Measurements from ENCODE around the gene ZNF92. TPM values are rescaled to one million over a fixed set of nuclear protein-coding genes. Genes with fewer than 3 reads are reported as not detected.
A peak's percentile ranks its signal among the peaks of the same experiment; 100 is the strongest.

Gene ZNF92
- total and polyA plus RNA-seq, 2 of the 4 experiments (the other 2 are of a cell fraction), result 2.4 to 6.1 TPM

GRCh38 chr7:65379318-65379717, 5.7 kb downstream of the ZNF92 start:
- peaks cover 18 to 39% of the 10 kb centered on the region in 2 experiments; a peak in 3 of 4 replicates for H3K79me1 ChIP-seq (ENCODE audit: low read depth in 1 of 2, low read length in 2 of 2)
- H3K18ac ChIP-seq (ENCODE audit: low read depth, low read length), result no peak overlapping the region
- BruUV-seq (replicated peaks), result no TSS peak
- intact Hi-C loops (cut with micrococcal nuclease) (no loop called here), in situ Hi-C loops (cut with MboI; ENCODE audit: low sequenced_read_pairs) (no loop called here), dilution Hi-C loops (cut with HindIII; ENCODE audit: low sequenced_read_pairs, unreplicated experiment) (no loop called here)
- no peak overlapping the region for H2BK120ac ChIP-seq (ENCODE audit: low read depth, low read length)
- no peak overlapping the region for H2AK9ac ChIP-seq (replicated peaks; ENCODE audit: low read depth, low read length, poor library complexity)
- H3K23ac ChIP-seq (ENCODE audit: low read depth, low read length), result no peak overlapping the region
- no peak overlapping the region for H3K4me3 ChIP-seq (ENCODE audit: insufficient read depth, low read depth, low read length)
- H3K27me3 ChIP-seq (ENCODE audit: control insufficient read depth, insufficient read depth, low read length), result no peaks in the 10 kb centered on the region
- ATAC-seq (ENCODE audit: low read depth), result 0 out of 2 replicates have a peak, but pooled peaks have one; percentile 37
- peaks cover 3% of the 10 kb centered on the region; the same call in 1 of the 2 replicates for H3K9me1 ChIP-seq (ENCODE audit: insufficient read depth, low read length)
- no peak overlapping the region for H2AK5ac ChIP-seq (ENCODE audit: low read depth, low read length)
- H4K8ac ChIP-seq (ENCODE audit: low read depth in 2 of 2, low read length in 2 of 2), result no peak overlapping the region
- no peak overlapping the region for H3K14ac ChIP-seq (replicated peaks; ENCODE audit: low read depth, low read length)
- peak overlapping the region; percentile 13; the same call in 1 of the 2 replicates for H3K4me2 ChIP-seq (ENCODE audit: low read depth, low read length)
- no peak overlapping the region for H3K56ac ChIP-seq (ENCODE audit: extremely low read depth, insufficient read depth, low read length)
- 57% methylated on average over 1 of the region's 3 CpGs; no CpG with 5 or more reads in 1 of the 2 experiments for WGBS, 2 experiments (ENCODE audit: extremely low coverage in 2 of 2, insufficient read length in 1 of 2)
- peaks cover 7% of the 10 kb centered on the region for H3K36me3 ChIP-seq (ENCODE audit: control insufficient read depth, insufficient read depth, low read length)
- H3K4ac ChIP-seq (ENCODE audit: low read depth, low read length), result no peak overlapping the region
- H4K5ac ChIP-seq (ENCODE audit: low read depth, low read length), result no peak overlapping the region
- POLR2A ChIA-PET (ENCODE audit: unreplicated experiment), result no interaction called here
- no peak overlapping the region for H3K27ac ChIP-seq (ENCODE audit: insufficient read depth, low read length)
- no peak overlapping the region for H3K9ac ChIP-seq (ENCODE audit: low read depth, low read length)
- CTCF ChIA-PET, result no interaction called here
- H2BK15ac ChIP-seq (ENCODE audit: low read depth, low read length), result no peak overlapping the region
- peaks cover 5% of the 10 kb centered on the region for H3K4me1 ChIP-seq (ENCODE audit: control insufficient read depth, insufficient read depth, low read length)
- peaks cover 20% of the 10 kb centered on the region for H4K20me1 ChIP-seq (ENCODE audit: insufficient read depth, low read length)
- TF ChIP-seq MAFK (IDR thresholded peaks at IDR 0.05; ENCODE audit: low read depth, low read length) (no peak), MAZ (IDR thresholded peaks at IDR 0.05; ENCODE audit: borderline replicate concordance, low read depth, low read length) (peak; percentile 92), SMC3 (IDR thresholded peaks at IDR 0.05; ENCODE audit: low read depth, low read length) (no peak)
- no peak overlapping the region for H4K91ac ChIP-seq (ENCODE audit: insufficient read depth, low read depth, low read length)
- H2BK5ac ChIP-seq (ENCODE audit: low read depth, low read length, poor library complexity, severe bottlenecking), result no peak overlapping the region
- no peak overlapping the region for H2BK20ac ChIP-seq (ENCODE audit: low read depth, low read length)
- peak; percentile 29 for DNase-seq
- no peak overlapping the region for H2AFZ ChIP-seq (replicated peaks; ENCODE audit: low read length, poor library complexity)
- no peaks in the 10 kb centered on the region for H3K9me3 ChIP-seq (ENCODE audit: control insufficient read depth, insufficient read depth, low read length)

Data from IMR-90 (cell line).